ENCODE measurements around the gene MLH1.
A peak's percentile ranks its signal among the peaks of the same experiment; 100 is the strongest.

The MLH1 gene

DNA sequence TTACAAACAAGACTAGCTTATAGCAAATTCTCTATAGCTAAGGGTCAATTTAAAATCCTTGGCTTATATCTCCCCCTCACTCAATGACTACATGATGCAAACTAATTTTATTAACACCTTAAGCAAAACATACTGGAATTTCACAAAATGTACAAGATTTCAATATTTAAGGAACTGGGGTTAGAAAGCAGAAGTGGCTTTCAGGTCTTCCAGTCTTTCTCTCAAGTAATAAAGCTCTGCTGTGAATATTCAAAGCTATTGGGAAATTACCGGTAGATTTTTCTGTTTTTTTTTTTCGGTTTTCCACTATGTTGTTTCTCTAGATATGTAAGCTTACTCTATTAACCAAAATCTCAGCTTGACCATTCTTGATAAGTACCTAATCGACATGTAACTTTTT, 4.3 kb upstream of the MLH1 start:
- Histone ChIP-seq H3K36me3 (ENCODE audit: insufficient read depth, low read length) (peaks cover 26% of the 10 kb centered on the region), H3K9me3 (ENCODE audit: low read length) (no peaks in the 10 kb centered on the region), H3K4me3 (ENCODE audit: low read depth in 1 of 2, low read length in 2 of 2) (peak overlapping the region in 1 of 2 donors; percentile 7), H3K9ac (ENCODE audit: low read length) (peak overlapping the region; percentile 25), H3K4me1 (ENCODE audit: insufficient read depth, low read length) (peaks cover 41% of the 10 kb centered on the region), H3K27ac (ENCODE audit: low read depth, low read length) (no peak overlapping the region), H3K27me3 (ENCODE audit: control insufficient read depth in 1 of 2, insufficient read depth in 2 of 2, low read length in 2 of 2) (no peaks in the 10 kb centered on the region)

DNA sequence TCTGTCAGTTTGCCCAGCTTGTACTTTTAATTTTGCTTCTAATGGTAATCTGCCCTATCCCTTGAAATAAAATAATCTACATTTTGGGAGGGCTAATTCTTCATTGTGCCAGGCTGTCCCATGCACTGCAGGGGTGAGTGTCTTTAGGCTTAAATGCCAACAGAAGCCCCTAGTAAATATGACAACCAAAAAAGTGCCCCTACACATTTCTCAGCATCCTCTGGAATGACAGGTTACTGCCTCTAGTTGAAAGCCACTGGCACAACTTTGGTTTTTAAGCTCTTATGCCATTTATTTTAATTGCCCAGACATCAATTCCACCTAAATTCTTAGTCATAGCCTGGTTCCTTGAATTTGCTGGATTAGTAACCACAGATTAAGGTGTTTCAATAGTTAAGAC, 3.8 kb upstream of the MLH1 start:
- H3K4me3 ChIP-seq (ENCODE audit: low read depth in 1 of 2, low read length in 2 of 2): peak overlapping the region; percentile 7 to 16
- peak overlapping the region; percentile 25 for H3K9ac ChIP-seq (ENCODE audit: low read length)
- no peaks in the 10 kb centered on the region for H3K27me3 ChIP-seq (ENCODE audit: control insufficient read depth in 1 of 2, insufficient read depth in 2 of 2, low read length in 2 of 2)
- H3K4me1 ChIP-seq (ENCODE audit: insufficient read depth, low read length): peaks cover 46% of the 10 kb centered on the region
- H3K36me3 ChIP-seq (ENCODE audit: insufficient read depth, low read length): peaks cover 23% of the 10 kb centered on the region
- no peak overlapping the region for H3K27ac ChIP-seq (ENCODE audit: low read depth, low read length)
- no peaks in the 10 kb centered on the region for H3K9me3 ChIP-seq (ENCODE audit: low read length)

DNA sequence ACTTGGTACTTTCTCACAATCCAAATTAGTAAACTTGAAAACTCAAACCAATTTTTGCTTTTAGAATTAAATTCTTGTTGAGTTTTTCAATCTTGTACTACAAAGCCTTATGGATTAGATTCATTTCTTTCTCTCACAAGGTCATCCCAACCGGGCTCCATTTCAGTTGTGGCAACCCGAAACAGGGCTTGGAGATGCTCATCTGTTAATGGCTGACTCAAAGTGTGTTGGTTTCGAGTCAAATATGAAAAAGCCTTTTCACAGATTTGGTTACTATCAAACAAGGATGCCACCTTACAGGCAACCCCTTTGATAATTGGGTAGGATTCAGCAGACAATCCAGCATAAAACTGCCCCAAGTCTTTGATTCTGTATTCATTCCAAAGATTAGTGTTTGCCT, 2.2 kb upstream of the MLH1 start:
- Histone ChIP-seq H3K4me1 (ENCODE audit: insufficient read depth, low read length) (peaks cover 46% of the 10 kb centered on the region), H3K36me3 (ENCODE audit: insufficient read depth, low read length) (peaks cover 14% of the 10 kb centered on the region), H3K4me3 (ENCODE audit: low read depth in 1 of 2, low read length in 2 of 2) (peak overlapping the region; percentile 34 to 89), H3K27me3 (ENCODE audit: control insufficient read depth in 1 of 2, insufficient read depth in 2 of 2, low read length in 2 of 2) (no peaks in the 10 kb centered on the region), H3K9me3 (ENCODE audit: low read length) (no peaks in the 10 kb centered on the region), H3K27ac (ENCODE audit: low read depth, low read length) (peak overlapping the region; percentile 92), H3K9ac (ENCODE audit: low read length) (peak overlapping the region; percentile 88)

DNA sequence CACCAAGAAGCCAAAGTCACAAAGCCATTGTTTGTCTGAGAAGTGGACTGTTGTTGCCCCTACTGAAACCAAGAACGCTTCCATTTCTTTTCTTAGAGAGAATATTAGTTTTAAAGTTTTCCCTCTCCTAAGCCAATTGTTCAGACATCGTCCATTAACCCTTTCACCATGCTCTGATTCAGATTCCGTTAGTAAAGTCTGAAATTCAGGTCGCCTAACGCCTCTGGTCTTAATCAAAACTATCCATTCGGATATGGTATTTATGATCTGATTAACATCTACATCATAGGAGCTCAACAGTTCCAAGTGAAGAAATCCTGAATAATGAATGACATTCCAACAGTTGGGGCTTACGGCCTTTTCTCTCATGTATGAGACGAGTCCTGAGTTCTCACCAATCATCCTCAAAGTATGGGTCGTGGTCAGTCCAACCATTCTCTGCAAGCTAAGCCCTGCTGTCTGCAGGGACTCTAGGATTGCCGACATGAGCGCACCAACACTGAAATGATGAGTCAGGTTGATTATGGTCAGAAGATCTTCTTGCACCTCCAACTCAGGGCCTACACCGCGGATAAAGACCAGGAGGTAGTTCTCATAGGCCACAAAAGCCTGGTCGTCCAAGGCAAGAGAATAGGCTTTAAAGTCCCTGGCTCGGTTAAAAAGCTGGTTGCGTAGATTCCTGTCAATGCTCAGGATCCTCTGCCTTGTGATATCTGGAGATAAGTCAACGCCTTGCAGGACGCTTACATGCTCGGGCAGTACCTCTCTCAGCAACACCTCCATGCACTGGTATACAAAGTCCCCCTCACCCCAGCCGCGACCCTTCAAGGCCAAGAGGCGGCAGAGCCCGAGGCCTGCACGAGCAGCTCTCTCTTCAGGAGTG, 1.2 kb upstream of the MLH1 start:
- Histone ChIP-seq H3K4me1 (ENCODE audit: insufficient read depth, low read length) (peaks cover 46% of the 10 kb centered on the region), H3K9me3 (ENCODE audit: low read length) (no peaks in the 10 kb centered on the region), H3K9ac (ENCODE audit: low read length) (peak overlapping the region; percentile 88), H3K36me3 (ENCODE audit: insufficient read depth, low read length) (peaks cover 15% of the 10 kb centered on the region), H3K27ac (ENCODE audit: low read depth, low read length) (peak overlapping the region; percentile 92), H3K27me3 (ENCODE audit: control insufficient read depth in 1 of 2, insufficient read depth in 2 of 2, low read length in 2 of 2) (no peaks in the 10 kb centered on the region), H3K4me3 (ENCODE audit: low read depth in 1 of 2, low read length in 2 of 2) (peak overlapping the region; percentile 34 to 89)

DNA sequence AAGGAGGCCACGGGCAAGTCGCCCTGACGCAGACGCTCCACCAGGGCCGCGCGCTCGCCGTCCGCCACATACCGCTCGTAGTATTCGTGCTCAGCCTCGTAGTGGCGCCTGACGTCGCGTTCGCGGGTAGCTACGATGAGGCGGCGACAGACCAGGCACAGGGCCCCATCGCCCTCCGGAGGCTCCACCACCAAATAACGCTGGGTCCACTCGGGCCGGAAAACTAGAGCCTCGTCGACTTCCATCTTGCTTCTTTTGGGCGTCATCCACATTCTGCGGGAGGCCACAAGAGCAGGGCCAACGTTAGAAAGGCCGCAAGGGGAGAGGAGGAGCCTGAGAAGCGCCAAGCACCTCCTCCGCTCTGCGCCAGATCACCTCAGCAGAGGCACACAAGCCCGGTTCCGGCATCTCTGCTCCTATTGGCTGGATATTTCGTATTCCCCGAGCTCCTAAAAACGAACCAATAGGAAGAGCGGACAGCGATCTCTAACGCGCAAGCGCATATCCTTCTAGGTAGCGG, 452 bp upstream of the MLH1 start, which contains the start of gene EPM2AIP1:
Gene EPM2AIP1 (minus strand): TSS at position 326 of the 520 bp plus-strand sequence. CDS start 54 bp downstream, at position 272.
- Histone ChIP-seq H3K9me3 (ENCODE audit: low read length) (no peaks in the 10 kb centered on the region), H3K4me3 (ENCODE audit: low read depth in 1 of 2, low read length in 2 of 2) (peak within 1 kb of the TSS; percentile 64 to 89), H3K27me3 (ENCODE audit: control insufficient read depth in 1 of 2, insufficient read depth in 2 of 2, low read length in 2 of 2) (no peaks in the 10 kb centered on the region), H3K4me1 (ENCODE audit: insufficient read depth, low read length) (peaks cover 44% of the 10 kb centered on the region), H3K36me3 (ENCODE audit: insufficient read depth, low read length) (peaks cover 20% of the 10 kb centered on the region), H3K27ac (ENCODE audit: low read depth, low read length) (peak within 1 kb of the TSS; percentile 92), H3K9ac (ENCODE audit: low read length) (peak within 1 kb of the TSS; percentile 88)

DNA sequence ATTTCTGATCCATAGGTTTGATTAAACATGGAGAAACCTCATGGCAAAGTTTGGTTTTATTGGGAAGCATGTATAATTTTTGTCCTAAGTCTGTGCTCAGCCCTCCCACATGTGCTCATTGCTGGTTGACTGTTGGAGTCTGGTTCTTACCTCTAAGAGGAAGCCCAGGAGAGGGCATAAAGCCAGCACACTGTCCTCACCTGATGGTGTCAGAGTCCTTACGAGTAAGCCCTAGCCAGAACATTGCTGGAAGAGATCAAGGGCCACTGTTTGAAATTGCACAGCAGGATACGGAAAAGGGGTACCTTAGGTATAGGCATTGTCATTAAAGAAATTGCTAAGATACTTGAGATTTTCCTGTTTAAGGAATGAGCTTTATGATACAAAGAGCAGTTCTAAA, 21.3 kb downstream of the MLH1 start:
- H3K36me3 ChIP-seq (ENCODE audit: insufficient read depth, low read length): peaks cover 56% of the 10 kb centered on the region
- no peaks in the 10 kb centered on the region for H3K9me3 ChIP-seq (ENCODE audit: low read length)
- H3K9ac ChIP-seq (ENCODE audit: low read length): no peak overlapping the region
- H3K27me3 ChIP-seq (ENCODE audit: control insufficient read depth in 1 of 2, insufficient read depth in 2 of 2, low read length in 2 of 2): no peaks in the 10 kb centered on the region
- H3K27ac ChIP-seq (ENCODE audit: low read depth, low read length): no peak overlapping the region
- no peaks in the 10 kb centered on the region for H3K4me1 ChIP-seq (ENCODE audit: insufficient read depth, low read length)
- no peak overlapping the region for H3K4me3 ChIP-seq (ENCODE audit: low read depth in 1 of 2, low read length in 2 of 2)

DNA sequence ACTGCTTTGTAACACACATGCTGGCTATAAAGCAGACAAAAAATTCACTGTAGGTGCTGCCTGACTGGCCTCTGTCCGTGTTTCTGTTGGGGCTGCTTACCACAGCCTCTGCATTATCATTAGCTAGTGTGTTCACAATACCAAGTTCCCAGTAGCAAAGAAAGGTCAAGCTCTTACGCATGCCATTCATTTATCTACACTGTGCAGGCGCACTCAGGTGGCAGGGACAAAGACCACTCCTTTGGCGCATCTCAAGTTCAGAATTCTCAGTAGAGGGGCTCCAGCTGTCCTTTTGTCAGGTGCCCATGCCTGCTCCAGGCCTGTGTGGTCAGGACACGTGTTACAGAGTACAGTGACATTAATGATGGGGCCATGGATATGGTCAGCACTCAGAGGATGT, 22.3 kb downstream of the MLH1 start:
- Histone ChIP-seq H3K9ac (ENCODE audit: low read length) (no peak overlapping the region), H3K9me3 (ENCODE audit: low read length) (no peaks in the 10 kb centered on the region), H3K27me3 (ENCODE audit: control insufficient read depth in 1 of 2, insufficient read depth in 2 of 2, low read length in 2 of 2) (no peaks in the 10 kb centered on the region), H3K4me1 (ENCODE audit: insufficient read depth, low read length) (no peaks in the 10 kb centered on the region), H3K4me3 (ENCODE audit: low read depth in 1 of 2, low read length in 2 of 2) (no peak overlapping the region), H3K27ac (ENCODE audit: low read depth, low read length) (no peak overlapping the region), H3K36me3 (ENCODE audit: insufficient read depth, low read length) (peaks cover 58% of the 10 kb centered on the region)

DNA sequence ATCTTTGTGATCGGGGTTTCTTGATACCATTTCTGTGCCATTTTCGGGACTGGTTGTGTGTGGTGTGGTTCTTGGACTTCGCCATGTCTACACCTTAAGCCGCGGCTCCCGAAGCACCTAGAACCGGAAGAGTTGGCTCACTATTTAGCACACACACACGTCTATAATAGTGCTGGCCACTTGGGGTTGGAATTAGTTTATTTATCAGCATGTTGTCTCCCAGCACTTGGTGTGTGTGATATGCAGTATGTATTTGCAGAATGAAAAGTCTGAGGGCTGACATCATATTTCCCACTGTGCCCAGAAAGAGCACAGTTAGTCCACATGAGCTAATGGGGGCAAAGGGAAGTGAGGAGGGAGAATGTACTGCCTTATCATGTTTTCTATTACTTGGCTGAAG, 23.6 kb downstream of the MLH1 start:
- Histone ChIP-seq H3K36me3 (ENCODE audit: insufficient read depth, low read length) (peaks cover 65% of the 10 kb centered on the region), H3K9ac (ENCODE audit: low read length) (no peak overlapping the region), H3K4me3 (ENCODE audit: low read depth in 1 of 2, low read length in 2 of 2) (no peak overlapping the region), H3K27ac (ENCODE audit: low read depth, low read length) (no peak overlapping the region), H3K4me1 (ENCODE audit: insufficient read depth, low read length) (no peaks in the 10 kb centered on the region), H3K27me3 (ENCODE audit: control insufficient read depth in 1 of 2, insufficient read depth in 2 of 2, low read length in 2 of 2) (no peaks in the 10 kb centered on the region), H3K9me3 (ENCODE audit: low read length) (no peaks in the 10 kb centered on the region)

DNA sequence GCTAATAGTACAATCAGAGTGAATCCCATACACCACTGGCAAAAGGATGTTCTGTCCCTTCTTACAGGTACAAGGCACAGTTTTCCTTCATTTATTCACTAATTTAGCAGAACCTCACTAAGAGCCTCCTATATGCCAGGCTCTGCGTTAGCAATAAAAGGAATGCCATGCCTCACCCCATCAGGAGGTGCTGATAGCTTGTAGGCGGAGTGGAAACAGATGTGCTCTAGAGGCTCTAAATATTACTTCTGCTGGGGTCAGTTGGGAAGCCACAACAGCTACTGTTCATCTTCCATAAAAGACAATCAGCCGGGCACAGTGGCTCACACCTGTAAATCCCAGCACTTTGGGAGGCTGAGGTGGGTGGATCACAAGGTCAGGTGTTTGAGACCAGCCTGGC, 24.4 kb downstream of the MLH1 start:
- H3K27me3 ChIP-seq (ENCODE audit: control insufficient read depth in 1 of 2, insufficient read depth in 2 of 2, low read length in 2 of 2): no peaks in the 10 kb centered on the region
- H3K27ac ChIP-seq (ENCODE audit: low read depth, low read length): no peak overlapping the region
- no peak overlapping the region for H3K9ac ChIP-seq (ENCODE audit: low read length)
- H3K4me1 ChIP-seq (ENCODE audit: insufficient read depth, low read length): no peaks in the 10 kb centered on the region
- H3K9me3 ChIP-seq (ENCODE audit: low read length): no peaks in the 10 kb centered on the region
- peaks cover 66% of the 10 kb centered on the region for H3K36me3 ChIP-seq (ENCODE audit: insufficient read depth, low read length)
- H3K4me3 ChIP-seq (ENCODE audit: low read depth in 1 of 2, low read length in 2 of 2): no peak overlapping the region

DNA sequence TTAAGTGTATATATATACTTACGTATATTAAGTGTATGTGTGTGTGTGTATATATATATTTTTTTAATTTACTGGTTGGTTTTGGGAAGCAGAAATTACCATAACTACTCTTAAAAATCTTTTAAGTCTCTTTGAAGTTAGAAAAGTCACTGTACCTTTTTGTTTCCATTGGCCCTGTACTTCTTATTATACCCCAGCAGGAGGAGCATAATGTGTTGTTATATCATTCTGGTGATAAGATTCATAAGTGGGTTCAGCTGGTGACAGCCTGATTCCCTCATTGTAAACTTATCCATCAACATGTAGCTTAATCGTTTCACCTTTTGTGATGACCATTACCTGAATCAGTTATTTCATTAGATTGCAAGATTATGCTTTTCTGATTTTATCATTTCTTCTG, 30.8 kb downstream of the MLH1 start:
- Histone ChIP-seq H3K9ac (ENCODE audit: low read length) (no peak overlapping the region), H3K9me3 (ENCODE audit: low read length) (no peaks in the 10 kb centered on the region), H3K4me1 (ENCODE audit: insufficient read depth, low read length) (no peaks in the 10 kb centered on the region), H3K4me3 (ENCODE audit: low read depth in 1 of 2, low read length in 2 of 2) (no peak overlapping the region), H3K36me3 (ENCODE audit: insufficient read depth, low read length) (peaks cover 63% of the 10 kb centered on the region), H3K27me3 (ENCODE audit: control insufficient read depth in 1 of 2, insufficient read depth in 2 of 2, low read length in 2 of 2) (no peaks in the 10 kb centered on the region), H3K27ac (ENCODE audit: low read depth, low read length) (no peak overlapping the region)

DNA sequence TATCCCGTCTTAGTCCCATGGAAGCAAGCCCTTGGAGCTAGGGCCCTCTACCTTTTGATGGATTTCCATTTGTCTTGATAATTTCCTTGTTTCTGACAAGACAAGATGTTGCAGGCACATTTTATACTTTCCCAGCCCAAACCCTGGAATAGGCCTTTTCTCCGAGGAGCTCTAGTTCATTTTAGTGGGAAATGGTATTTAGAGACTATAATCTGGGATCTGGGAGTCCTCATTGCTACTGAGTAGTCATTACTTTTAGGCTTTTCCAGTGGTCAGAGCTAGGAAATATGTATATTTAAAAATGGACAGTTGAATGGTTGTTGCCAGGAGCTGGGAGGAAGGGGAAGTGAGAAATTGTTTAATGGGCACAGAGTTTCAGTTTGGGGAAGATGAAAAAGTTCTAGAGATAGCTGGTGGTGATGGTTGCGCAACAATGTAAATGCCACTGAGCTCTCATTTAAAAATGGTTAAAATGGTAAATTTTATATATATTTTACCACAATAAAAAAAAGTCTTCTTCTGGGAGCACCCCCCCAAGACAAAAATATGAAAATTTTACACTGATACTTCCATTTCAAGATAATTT, 31.6 kb downstream of the MLH1 start:
- Histone ChIP-seq H3K27me3 (ENCODE audit: control insufficient read depth in 1 of 2, insufficient read depth in 2 of 2, low read length in 2 of 2) (no peaks in the 10 kb centered on the region), H3K4me3 (ENCODE audit: low read depth in 1 of 2, low read length in 2 of 2) (no peak overlapping the region), H3K9ac (ENCODE audit: low read length) (no peak overlapping the region), H3K36me3 (ENCODE audit: insufficient read depth, low read length) (peaks cover 68% of the 10 kb centered on the region), H3K4me1 (ENCODE audit: insufficient read depth, low read length) (no peaks in the 10 kb centered on the region), H3K27ac (ENCODE audit: low read depth, low read length) (no peak overlapping the region), H3K9me3 (ENCODE audit: low read length) (no peaks in the 10 kb centered on the region)

Measured in muscle layer of colon (tissue), 2 donors.